ENCODE results near the gene DCP2.
"Not testable (repeated sequence)": the region's sequence is repeated elsewhere in the genome, so short reads cannot be mapped to it uniquely, and the experiment has no call there.

The DCP2 gene

GRCh38 chr5:112976432-112977309 is at the start of gene DCP2:
Gene DCP2 (plus strand): TSS chr5:112976798. CDS start chr5:112976934, 136 bp downstream.
- peak; percentile 96 for DNase-seq

DNA sequence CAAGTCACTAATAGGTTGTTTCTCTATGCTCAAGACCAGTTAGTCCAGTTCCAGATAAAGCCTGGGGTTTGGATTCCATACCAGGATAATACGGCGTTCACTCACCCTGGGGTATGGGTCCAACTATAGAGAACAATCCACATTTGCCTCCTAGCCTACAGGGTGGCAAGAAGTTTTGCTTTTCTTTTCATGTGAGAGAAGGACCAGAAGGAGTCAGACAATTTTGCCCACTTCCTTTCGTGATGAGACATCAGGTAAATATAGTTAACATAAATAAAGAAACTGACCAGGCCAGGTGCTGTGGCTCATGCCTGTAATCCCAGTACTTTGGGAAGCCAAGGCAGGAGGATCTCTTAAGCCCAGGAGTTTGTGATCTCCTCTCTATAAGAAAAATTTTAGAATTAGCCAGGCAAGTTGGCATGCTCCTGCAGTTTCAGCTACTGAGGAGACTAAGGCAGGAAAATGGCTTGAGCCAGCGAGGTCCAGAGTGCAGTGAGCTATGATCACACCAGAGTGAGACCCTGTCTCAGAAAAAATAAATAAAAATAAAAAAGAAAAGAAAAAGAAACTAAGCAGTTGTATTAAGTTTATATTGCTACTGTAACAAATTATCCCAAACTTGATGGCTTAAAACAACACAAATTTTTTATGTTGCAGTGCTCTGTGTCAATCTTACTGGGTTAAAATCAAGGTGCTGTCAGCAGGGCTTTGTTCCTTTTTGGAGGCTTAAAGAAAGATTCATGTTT is 47.1 kb upstream of the DCP2 start:
- no peak for DNase-seq

DNA sequence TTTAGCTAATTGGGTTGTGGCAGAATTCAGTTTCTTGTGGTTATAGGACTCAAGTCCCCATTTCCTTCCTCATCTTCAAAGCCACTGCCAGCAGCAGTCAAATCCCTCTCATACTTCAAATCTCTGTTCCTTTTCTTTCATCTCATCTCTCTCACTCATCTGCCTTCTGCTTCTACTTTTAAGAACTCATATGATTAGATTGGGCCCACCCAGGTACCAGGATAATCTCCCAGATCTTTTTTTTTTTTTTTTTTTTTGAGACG is 46.6 kb upstream of the DCP2 start:
- DNase-seq: no peak

DNA sequence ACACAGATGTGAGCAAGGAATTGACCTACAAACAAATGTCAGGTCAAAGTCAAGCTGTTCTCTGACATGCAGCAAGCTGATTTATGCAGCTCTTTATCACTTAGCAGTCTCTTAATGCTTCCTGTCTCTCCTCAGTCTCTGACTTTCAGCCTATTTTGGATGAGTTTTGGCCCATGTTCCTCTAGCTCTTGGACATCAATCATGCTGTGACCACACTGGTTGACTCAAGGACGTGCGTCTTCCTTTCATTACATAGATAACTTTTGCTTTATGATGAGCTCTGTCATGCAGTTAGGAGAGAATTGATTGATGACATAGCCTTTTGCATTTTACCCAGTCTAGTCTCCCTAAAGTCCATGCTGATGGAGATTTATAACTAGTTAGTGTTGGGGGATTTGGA is 45.1 kb upstream of the DCP2 start:
- DNase-seq: no peak

- no peak for DNase-seq
These were observed 43.5 kb upstream of the DCP2 start for GRCh38 chr5:112933105-112933504.

GRCh38 chr5:112933651-112934365 is 42.8 kb upstream of the DCP2 start:
- DNase-seq: no peak

DNA sequence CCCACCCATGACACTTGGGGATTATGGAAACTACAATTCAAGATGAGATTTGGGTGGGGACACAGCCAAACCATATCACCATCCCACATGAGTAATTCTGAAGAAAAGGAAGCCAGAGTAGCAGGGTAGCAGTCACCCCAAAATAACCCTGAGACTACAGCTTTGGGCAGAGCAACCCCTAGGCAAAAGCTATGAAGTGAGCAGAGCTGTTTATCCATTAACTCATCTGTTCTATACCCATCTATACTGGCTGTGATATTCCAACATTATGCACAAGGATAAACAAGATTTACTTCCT is 42.3 kb upstream of the DCP2 start:
- no peak for DNase-seq

- no peak for DNase-seq
These were observed 40.9 kb upstream of the DCP2 start for GRCh38 chr5:112935675-112936074.

DNA sequence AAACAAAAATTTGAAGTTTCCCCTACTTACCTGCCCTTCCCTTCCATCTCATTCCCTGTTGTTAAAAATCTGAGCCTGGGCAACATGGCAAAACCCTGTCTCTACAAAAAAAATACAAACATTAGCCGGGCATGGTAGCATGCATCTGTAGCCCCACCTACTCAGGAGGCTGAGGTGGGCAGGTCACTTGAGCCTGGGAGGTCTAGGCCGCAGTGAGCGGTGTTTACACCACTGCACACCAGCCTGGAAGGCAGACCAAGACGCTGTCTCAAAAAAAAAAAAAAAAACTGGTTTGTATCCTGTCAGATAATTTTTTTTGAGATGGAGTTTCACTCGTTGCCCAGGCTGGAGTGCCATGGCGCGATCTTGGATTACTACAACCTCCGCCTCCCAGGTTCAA is 38.3 kb upstream of the DCP2 start:
- no peak for DNase-seq

GRCh38 chr5:112940670-112941069 is 35.9 kb upstream of the DCP2 start:
- no peak for DNase-seq

- DNase-seq: no peak
These were observed 28.1 kb upstream of the DCP2 start for GRCh38 chr5:112948458-112948857.

GRCh38 chr5:112951124-112951702 is 25.4 kb upstream of the DCP2 start:
- no peak for DNase-seq

- no peak for DNase-seq
These were observed 20.0 kb upstream of the DCP2 start for GRCh38 chr5:112956606-112957005.

- DNase-seq: no peak
These were observed 19.4 kb upstream of the DCP2 start for GRCh38 chr5:112957036-112957808.

GRCh38 chr5:112958093-112959088 is 18.2 kb upstream of the DCP2 start:
- no peak for DNase-seq

GRCh38 chr5:112959872-112960271 is 16.7 kb upstream of the DCP2 start:
- not testable (repeated sequence) for DNase-seq

GRCh38 chr5:112960315-112960714 is 16.3 kb upstream of the DCP2 start:
- DNase-seq: no peak

DNA sequence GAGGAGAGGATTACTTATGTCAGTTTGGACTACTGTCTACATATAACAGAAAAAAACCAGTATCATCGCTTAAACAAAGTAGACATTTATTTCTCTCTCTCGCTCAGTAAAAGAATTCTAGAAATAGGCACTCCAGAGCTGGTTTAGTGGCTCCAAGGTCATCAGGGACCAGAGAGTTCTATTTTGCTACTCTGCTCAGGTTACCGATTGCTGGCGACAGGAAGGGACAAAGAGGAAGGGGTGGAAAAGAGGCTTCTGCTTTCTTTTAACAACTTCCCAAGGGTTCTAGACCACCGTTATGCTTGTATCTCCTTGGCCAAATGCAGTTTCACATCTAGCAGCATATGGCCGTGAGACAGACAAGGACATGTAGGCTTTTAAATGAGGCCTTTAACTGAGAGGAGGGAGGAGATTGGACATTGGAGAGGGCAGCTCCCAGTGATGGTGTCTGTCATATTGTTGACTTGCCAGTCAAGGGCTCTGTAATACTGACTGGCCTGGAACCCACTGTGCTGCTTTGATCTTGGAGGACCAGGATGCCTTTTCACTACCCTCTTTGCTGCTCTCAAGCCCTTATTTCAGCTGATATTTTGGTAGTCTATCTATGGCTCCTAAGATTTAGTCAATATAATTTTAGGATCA is 15.6 kb upstream of the DCP2 start:
- no peak for DNase-seq

DNA sequence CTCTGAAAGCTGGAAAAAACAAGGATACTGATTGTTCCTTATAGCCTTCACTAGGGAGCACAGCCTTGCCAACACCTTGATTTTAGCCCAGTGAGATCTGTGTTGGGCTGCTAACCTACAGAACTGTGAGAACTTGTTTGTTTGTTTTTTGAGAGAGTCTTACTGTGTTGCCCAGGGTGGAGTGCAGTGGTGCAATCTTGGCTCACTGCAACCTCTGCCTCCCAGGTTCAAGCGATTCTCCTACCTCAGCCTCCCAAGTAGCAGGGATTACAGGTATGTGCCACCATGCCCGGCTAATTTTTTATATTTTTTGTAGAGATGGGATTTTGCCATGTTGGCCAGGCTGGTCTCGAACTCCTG is 13.2 kb upstream of the DCP2 start:
- DNase-seq: not testable (repeated sequence)

DNA sequence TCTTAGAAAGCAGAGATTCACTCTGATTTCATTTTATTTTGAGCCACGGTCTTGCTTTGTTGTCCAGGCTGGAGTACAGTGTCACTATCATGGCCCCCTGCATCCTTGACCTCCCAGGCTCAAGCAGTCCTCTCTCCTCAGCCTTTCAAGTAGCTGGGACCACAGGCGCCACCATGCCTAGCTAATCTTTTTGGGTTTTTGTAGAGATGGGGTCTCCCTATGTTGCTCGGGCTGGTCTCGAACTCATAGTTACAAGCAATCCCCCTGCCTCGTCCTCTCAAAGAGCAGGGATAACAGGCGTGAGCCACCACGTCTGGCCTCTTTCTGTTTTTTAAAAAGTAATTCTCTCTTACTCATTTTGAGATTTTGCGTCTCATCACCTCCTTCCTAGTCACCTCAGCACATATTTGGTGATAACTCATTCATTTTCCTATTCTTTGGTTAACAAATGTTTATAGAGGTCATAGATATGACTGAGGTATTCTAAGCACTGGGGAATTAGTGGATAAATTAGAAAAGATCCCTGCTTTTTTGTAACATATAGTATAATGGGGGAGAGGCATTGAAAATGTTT is 10.8 kb upstream of the DCP2 start:
- DNase-seq: no peak

All from NCI-H1092 (cell line).